Right renal cortex interstitium (tissue), 3 donors: ENCODE measurements around the gene G6PC1. TPM values are rescaled to one million over a fixed set of nuclear protein-coding genes. Genes with fewer than 3 reads are reported as not detected.
"Not testable (repeated sequence)": the region's sequence is repeated elsewhere in the genome, so short reads cannot be mapped to it uniquely, and the experiment has no call there.

Source experiments
- DNase-seq, 3 donors: peaks; one replicate each; pipeline ENCODE4 v3.0.0-alpha.2; 2013; ENCODE audit warnings: low read depth in 3 of 3, low spot score in 2 of 3
- polyA plus RNA-seq, 3 donors: library from polyadenylated mRNA; unstranded; fragments of 120-200 nt; gene quantifications; one replicate each; pipeline ENCODE4 v1.2.1, GENCODE V29; 2013; ENCODE audit not compliant: insufficient read length in 3 of 3

Gene G6PC1
- polyA plus RNA-seq, 3 donors = 4.3 to 7.0 (median 6.5) TPM

- DNase-seq = no peak
Measured at GRCh38 chr17:42873315-42873714, 27.3 kb upstream of the G6PC1 start.

GRCh38 chr17:42873932-42874695 lies 26.5 kb upstream of the G6PC1 start:
- not testable (repeated sequence) for DNase-seq

GRCh38 chr17:42877037-42877436 lies 23.6 kb upstream of the G6PC1 start:
- DNase-seq = no peak

GRCh38 chr17:42878123-42878880 lies 22.3 kb upstream of the G6PC1 start:
- no peak for DNase-seq

- no peak for DNase-seq
Measured at GRCh38 chr17:42878924-42879595, 21.5 kb upstream of the G6PC1 start.

- DNase-seq = no peak
Measured at GRCh38 chr17:42879596-42879985, 21.0 kb upstream of the G6PC1 start.

- DNase-seq = no peak
Measured at GRCh38 chr17:42880776-42881310, 19.8 kb upstream of the G6PC1 start.

GRCh38 chr17:42881706-42882105 lies 18.9 kb upstream of the G6PC1 start:
- DNase-seq = not testable (repeated sequence)

- no peak for DNase-seq
Measured at GRCh38 chr17:42882166-42882565, 18.4 kb upstream of the G6PC1 start.

GRCh38 chr17:42883802-42884558 lies 16.6 kb upstream of the G6PC1 start:
- DNase-seq = no peak

- DNase-seq = not testable (repeated sequence)
Measured at GRCh38 chr17:42885806-42886205, 14.8 kb upstream of the G6PC1 start.

- DNase-seq = no peak
Measured at GRCh38 chr17:42886283-42887176, 14.1 kb upstream of the G6PC1 start.

- no peak for DNase-seq
Measured at GRCh38 chr17:42889809-42890208, 10.8 kb upstream of the G6PC1 start.

- DNase-seq = no peak
Measured at GRCh38 chr17:42891539-42892152, 9.0 kb upstream of the G6PC1 start.

GRCh38 chr17:42893359-42893758 lies 7.2 kb upstream of the G6PC1 start:
- DNase-seq = no peak

- no peak for DNase-seq
Measured at GRCh38 chr17:42894283-42895184, 6.1 kb upstream of the G6PC1 start.

- DNase-seq = no peak
Measured at GRCh38 chr17:42895185-42895555, 5.4 kb upstream of the G6PC1 start.

- no peak for DNase-seq
Measured at GRCh38 chr17:42898147-42898811, 2.3 kb upstream of the G6PC1 start.
